ENCODE results near the gene ZIC4.

ZIC4 gene

GRCh38 chr3:147404000-147404799 lies 2.1 kb downstream of the ZIC4 start:
- no peak for DNase-seq

GRCh38 chr3:147403511-147403910 lies 2.8 kb downstream of the ZIC4 start:
- DNase-seq, result no peak

GRCh38 chr3:147402159-147402558 lies 4.2 kb downstream of the ZIC4 start:
- DNase-seq, result no peak

- DNase-seq, result no peak
These were observed 4.9 kb downstream of the ZIC4 start for GRCh38 chr3:147401421-147401820.

- DNase-seq, result no peak
These were observed 5.3 kb downstream of the ZIC4 start for GRCh38 chr3:147400999-147401398.

- no peak for DNase-seq
These were observed 6.2 kb downstream of the ZIC4 start for GRCh38 chr3:147400111-147400510.

- no peak for DNase-seq
These were observed 7.4 kb downstream of the ZIC4 start for GRCh38 chr3:147398813-147399534.

- DNase-seq, result no peak
These were observed 8.2 kb downstream of the ZIC4 start for GRCh38 chr3:147397875-147398812.

- no peak for DNase-seq
These were observed 9.0 kb downstream of the ZIC4 start for GRCh38 chr3:147397155-147397874.

GRCh38 chr3:147396712-147397046 lies 9.7 kb downstream of the ZIC4 start:
- DNase-seq, result no peak

GRCh38 chr3:147395899-147396711 lies 10.2 kb downstream of the ZIC4 start:
- no peak for DNase-seq

- no peak for DNase-seq
These were observed 11.5 kb downstream of the ZIC4 start for GRCh38 chr3:147394884-147395225.

- no peak for DNase-seq
These were observed 12.1 kb downstream of the ZIC4 start for GRCh38 chr3:147393943-147394883.

- no peak for DNase-seq
These were observed 12.9 kb downstream of the ZIC4 start for GRCh38 chr3:147393261-147393942.

GRCh38 chr3:147392625-147392946 lies 13.8 kb downstream of the ZIC4 start:
- DNase-seq, result no peak

GRCh38 chr3:147391781-147392624 lies 14.3 kb downstream of the ZIC4 start:
- DNase-seq, result no peak

GRCh38 chr3:147390589-147391569 lies 15.5 kb downstream of the ZIC4 start:
- DNase-seq, result no peak

GRCh38 chr3:147389717-147390116 lies 16.6 kb downstream of the ZIC4 start:
- DNase-seq, result no peak

All from CD4-positive, alpha-beta T cell treated with Interleukin-12 subunit alpha and Interleukin-12 subunit beta, for 1 hour (primary cell).